ENCODE data around the gene DOCK3.

GRCh38 chr3:51122944-51123343 lies 448.2 kb downstream of the DOCK3 start:
- no peak for TF ChIP-seq CTCF (IDR thresholded peaks at IDR 0.05; ENCODE audit: low read depth, low read length, missing input control)
- TF ChIP-seq REST (IDR thresholded peaks at IDR 0.05), result no peak
- TF ChIP-seq TAF1 (conservative IDR thresholded peaks at IDR 0.05), result no peak
- TF ChIP-seq GABPA (IDR thresholded peaks at IDR 0.05 in 1 of 2, conservative IDR thresholded peaks at IDR 0.05 in 1 of 2), result no peak
- TF ChIP-seq EGR1 (IDR thresholded peaks at IDR 0.05; ENCODE audit: low read depth in 2 of 2), result no peak
- TF ChIP-seq MAX (IDR thresholded peaks at IDR 0.05), result no peak
- no peak for TF ChIP-seq HNF4A (conservative IDR thresholded peaks at IDR 0.05)
- no peak for TF ChIP-seq HNF4G (IDR thresholded peaks at IDR 0.05)

Measured in liver (tissue), 3 donors.